GM18951 (cell line): ENCODE data around the gene MRPS34.

Experiments used
- POLR2A ChIP-seq: IDR thresholded peaks from 4 replicates; pipeline ENCODE4 v1.6.1; 2011; ENCODE audit warnings: mild to moderate bottlenecking; ENCODE audit not compliant: insufficient read length, insufficient read depth; ENCODE audit errors: extremely low read depth
- in situ Hi-C: fragments of 300-500 bp; cut with MboI; formaldehyde crosslinking; loops from one replicate; pipeline ENCODE4 v1.12.0; 2022; ENCODE audit warnings: low sequenced_read_pairs, mixed read lengths, inconsistent platforms; ENCODE audit not compliant: unreplicated experiment

Gene MRPS34

GRCh38 chr16:1758923-1759322 is 14.0 kb downstream of the MRPS34 start:
- in situ Hi-C loops: no loop called here
- no peak for TF ChIP-seq POLR2A

- TF ChIP-seq POLR2A: no peak
- in situ Hi-C loops: no loop called here
Observed at GRCh38 chr16:1757714-1758461, 15.0 kb downstream of the MRPS34 start.

- in situ Hi-C loops: no loop called here
- TF ChIP-seq POLR2A: no peak
Observed at GRCh38 chr16:1754204-1754603, 18.7 kb downstream of the MRPS34 start.

- TF ChIP-seq POLR2A: no peak
- in situ Hi-C loops: no loop called here
Observed at GRCh38 chr16:1752853-1753252, 20.1 kb downstream of the MRPS34 start.

GRCh38 chr16:1751946-1752345 is 21.0 kb downstream of the MRPS34 start:
- in situ Hi-C loops: no loop called here
- TF ChIP-seq POLR2A: no peak

- in situ Hi-C loops: no loop called here
- TF ChIP-seq POLR2A: no peak
Observed at GRCh38 chr16:1749152-1750117, 23.5 kb downstream of the MRPS34 start.

- in situ Hi-C loops: no loop called here
- TF ChIP-seq POLR2A: no peak
Observed at GRCh38 chr16:1747934-1748333, 25.0 kb downstream of the MRPS34 start.

GRCh38 chr16:1746693-1747195 is 26.2 kb downstream of the MRPS34 start:
- in situ Hi-C loops: no loop called here
- no peak for TF ChIP-seq POLR2A

GRCh38 chr16:1745900-1746692 is 26.8 kb downstream of the MRPS34 start:
- in situ Hi-C loops: no loop called here
- TF ChIP-seq POLR2A: no peak

GRCh38 chr16:1745181-1745899 is 27.6 kb downstream of the MRPS34 start:
- no peak for TF ChIP-seq POLR2A
- in situ Hi-C loops: no loop called here

GRCh38 chr16:1744338-1744840 is 28.5 kb downstream of the MRPS34 start:
- no peak for TF ChIP-seq POLR2A
- in situ Hi-C loops: no loop called here
